Measurements from ENCODE around the gene LMOD3. TPM values are rescaled to one million over a fixed set of nuclear protein-coding genes. Genes with fewer than 3 reads are reported as not detected.

Gene LMOD3
- total RNA-seq (not detected), total RNA-seq (0 reads per million in 2 donors)

DNA sequence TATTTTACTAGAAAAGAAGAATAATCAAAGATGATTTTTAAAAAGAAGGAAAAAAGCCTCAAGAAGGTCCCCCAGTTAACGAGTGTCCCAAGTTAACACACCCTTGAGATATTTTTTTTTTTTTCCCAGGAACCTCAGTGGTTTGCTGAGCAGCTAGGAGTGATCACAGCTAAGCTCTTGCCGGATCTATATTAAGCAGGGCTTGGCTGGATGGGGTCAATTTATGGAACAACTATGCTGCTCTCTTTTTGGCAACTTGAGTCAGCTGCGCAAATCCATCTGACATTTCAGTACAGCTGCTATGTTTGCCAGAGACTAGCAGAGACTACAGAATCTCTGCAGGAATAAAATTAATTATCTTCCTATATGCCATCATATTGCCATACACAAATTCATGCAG is at the start of gene LMOD3:
LMOD3 (minus strand) TSS at position 193 of the 400 bp plus-strand sequence. CDS start 209 bp downstream, outside the sequence.
- H3K27ac Mint-ChIP-seq, result no peak within 1 kb of the TSS
- no peak within 1 kb of the TSS for H3K4me3 Mint-ChIP-seq
- peaks cover 7% of the 10 kb centered on the region for H3K4me1 Mint-ChIP-seq
- H3K27me3 Mint-ChIP-seq, result peaks cover 20% of the 10 kb centered on the region
- H3K36me3 Mint-ChIP-seq (ENCODE audit: low read depth), result peaks cover 6% of the 10 kb centered on the region
- no peaks in the 10 kb centered on the region for H3K9me3 ChIP-seq (ENCODE audit: control insufficient read depth, low read length, poor library complexity, severe bottlenecking)
- no peak for ATAC-seq
- DNase-seq, result no peak

- H3K36me3 Mint-ChIP-seq (ENCODE audit: low read depth), result peaks cover 2% of the 10 kb centered on the region
- DNase-seq, result no peak
- H3K9me3 ChIP-seq (ENCODE audit: control insufficient read depth, low read length, poor library complexity, severe bottlenecking), result no peaks in the 10 kb centered on the region
- H3K27ac Mint-ChIP-seq, result no peak overlapping the region
- no peak for ATAC-seq
- no peak overlapping the region for H3K4me3 Mint-ChIP-seq
- H3K27me3 Mint-ChIP-seq, result no peaks in the 10 kb centered on the region
- no peaks in the 10 kb centered on the region for H3K4me1 Mint-ChIP-seq
These were observed 49.7 kb upstream of the LMOD3 start for GRCh38 chr3:69172058-69172457.

- ATAC-seq, result no peak
- Mint-ChIP-seq H3K27ac (no peak overlapping the region), H3K36me3 (ENCODE audit: low read depth) (no peaks in the 10 kb centered on the region), H3K27me3 (peaks cover 5% of the 10 kb centered on the region), H3K4me1 (peaks cover 2% of the 10 kb centered on the region), H3K4me3 (no peak overlapping the region)
- no peaks in the 10 kb centered on the region for H3K9me3 ChIP-seq (ENCODE audit: control insufficient read depth, low read length, poor library complexity, severe bottlenecking)
- no peak for DNase-seq
These were observed 44.1 kb upstream of the LMOD3 start for GRCh38 chr3:69166446-69166845.

DNA sequence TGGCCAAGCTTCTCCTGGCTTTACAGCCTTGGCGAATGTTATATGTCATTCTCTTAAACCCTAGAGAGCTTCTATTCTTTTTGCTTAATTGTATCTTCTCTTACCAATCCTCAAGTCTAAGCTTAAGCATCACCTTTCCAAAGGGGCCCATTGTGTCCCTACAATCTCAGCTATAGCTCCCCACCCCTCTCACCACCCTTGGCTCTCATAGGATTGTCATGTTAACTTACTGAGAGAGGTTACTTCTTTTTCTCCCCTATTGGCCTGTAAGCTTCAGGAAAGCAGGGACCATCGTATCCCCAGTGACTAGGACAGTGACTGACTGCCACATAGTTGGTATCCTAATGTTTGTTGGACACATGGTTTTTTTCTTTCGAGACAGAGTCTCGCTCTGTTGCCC is 43.3 kb upstream of the LMOD3 start:
- Mint-ChIP-seq H3K4me1 (peaks cover 2% of the 10 kb centered on the region), H3K27ac (no peak overlapping the region), H3K36me3 (ENCODE audit: low read depth) (no peaks in the 10 kb centered on the region), H3K4me3 (no peak overlapping the region), H3K27me3 (peaks cover 6% of the 10 kb centered on the region)
- ATAC-seq (no peak), DNase-seq (no peak)
- no peaks in the 10 kb centered on the region for H3K9me3 ChIP-seq (ENCODE audit: control insufficient read depth, low read length, poor library complexity, severe bottlenecking)

DNA sequence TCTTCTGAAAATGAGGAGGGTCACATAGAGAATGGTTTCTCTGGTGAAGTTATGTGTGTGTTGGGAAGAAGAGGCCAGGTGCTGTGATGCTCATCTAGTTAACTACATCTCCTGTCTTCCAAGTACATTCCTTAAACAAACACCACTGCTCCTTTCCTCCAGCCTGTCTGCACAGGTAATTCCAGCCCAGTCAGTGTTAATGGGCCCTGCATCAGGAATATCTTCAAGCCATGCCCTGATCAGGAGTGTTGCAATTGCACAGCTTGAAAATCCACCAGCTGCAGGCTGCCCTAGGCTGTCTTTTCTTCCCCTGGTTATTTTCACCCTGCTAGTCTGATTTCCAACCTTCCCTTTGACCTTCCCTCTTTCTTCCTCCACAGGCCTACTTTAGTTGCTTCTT is 41.9 kb upstream of the LMOD3 start:
- Mint-ChIP-seq H3K36me3 (ENCODE audit: low read depth) (no peaks in the 10 kb centered on the region), H3K4me3 (no peak overlapping the region), H3K4me1 (peaks cover 2% of the 10 kb centered on the region), H3K27me3 (peaks cover 6% of the 10 kb centered on the region), H3K27ac (no peak overlapping the region)
- ATAC-seq (no peak), DNase-seq (no peak)
- H3K9me3 ChIP-seq (ENCODE audit: control insufficient read depth, low read length, poor library complexity, severe bottlenecking), result no peaks in the 10 kb centered on the region

GRCh38 chr3:69162308-69162980 is 40.0 kb upstream of the LMOD3 start:
- no peak for ATAC-seq
- no peak overlapping the region for H3K4me3 Mint-ChIP-seq

GRCh38 chr3:69161587-69162307 is 39.4 kb upstream of the LMOD3 start:
- H3K9me3 ChIP-seq (ENCODE audit: control insufficient read depth, low read length, poor library complexity, severe bottlenecking), result no peaks in the 10 kb centered on the region
- peaks cover 12% of the 10 kb centered on the region for H3K27me3 Mint-ChIP-seq
- ATAC-seq (peak; percentile 72), DNase-seq (no peak)
- H3K4me3 Mint-ChIP-seq, result no peak overlapping the region
- no peak overlapping the region for H3K27ac Mint-ChIP-seq
- no peaks in the 10 kb centered on the region for H3K36me3 Mint-ChIP-seq (ENCODE audit: low read depth)
- peaks cover 2% of the 10 kb centered on the region for H3K4me1 Mint-ChIP-seq

More at GRCh38 chr3:69162308-69162980, 40.0 kb upstream of the LMOD3 start:
- Mint-ChIP-seq H3K27me3 (peaks cover 7% of the 10 kb centered on the region), H3K27ac (no peak overlapping the region), H3K4me1 (peaks cover 2% of the 10 kb centered on the region), H3K36me3 (ENCODE audit: low read depth) (no peaks in the 10 kb centered on the region)
- H3K9me3 ChIP-seq (ENCODE audit: control insufficient read depth, low read length, poor library complexity, severe bottlenecking), result no peaks in the 10 kb centered on the region
- no peak for DNase-seq

- Mint-ChIP-seq H3K36me3 (ENCODE audit: low read depth) (no peaks in the 10 kb centered on the region), H3K4me1 (peaks cover 2% of the 10 kb centered on the region), H3K27ac (no peak overlapping the region), H3K4me3 (no peak overlapping the region), H3K27me3 (peaks cover 15% of the 10 kb centered on the region)
- no peaks in the 10 kb centered on the region for H3K9me3 ChIP-seq (ENCODE audit: control insufficient read depth, low read length, poor library complexity, severe bottlenecking)
- DNase-seq (no peak), ATAC-seq (no peak)
These were observed 38.1 kb upstream of the LMOD3 start for GRCh38 chr3:69160525-69160924.

- peaks cover 18% of the 10 kb centered on the region for H3K27me3 Mint-ChIP-seq
- H3K27ac Mint-ChIP-seq, result no peak overlapping the region
These were observed 37.7 kb upstream of the LMOD3 start for GRCh38 chr3:69160107-69160506.

GRCh38 chr3:69149586-69149985 is 27.2 kb upstream of the LMOD3 start:
- H3K9me3 ChIP-seq (ENCODE audit: control insufficient read depth, low read length, poor library complexity, severe bottlenecking), result no peaks in the 10 kb centered on the region
- ATAC-seq, result no peak
- Mint-ChIP-seq H3K4me3 (no peak overlapping the region), H3K36me3 (ENCODE audit: low read depth) (no peaks in the 10 kb centered on the region), H3K4me1 (peaks cover 3% of the 10 kb centered on the region), H3K27ac (no peak overlapping the region), H3K27me3 (peaks cover 15% of the 10 kb centered on the region)
- no peak for DNase-seq

More at GRCh38 chr3:69160107-69160506, 37.7 kb upstream of the LMOD3 start:
- Mint-ChIP-seq H3K4me1 (peaks cover 2% of the 10 kb centered on the region), H3K36me3 (ENCODE audit: low read depth) (no peaks in the 10 kb centered on the region), H3K4me3 (no peak overlapping the region)
- DNase-seq, result no peak
- no peaks in the 10 kb centered on the region for H3K9me3 ChIP-seq (ENCODE audit: control insufficient read depth, low read length, poor library complexity, severe bottlenecking)
- no peak for ATAC-seq

- ATAC-seq, result no peak
- H3K36me3 Mint-ChIP-seq (ENCODE audit: low read depth), result peaks cover 2% of the 10 kb centered on the region
- DNase-seq, result no peak
- H3K27me3 Mint-ChIP-seq, result peaks cover 26% of the 10 kb centered on the region
- H3K4me3 Mint-ChIP-seq, result no peak overlapping the region
- H3K27ac Mint-ChIP-seq, result no peak overlapping the region
- H3K4me1 Mint-ChIP-seq, result peaks cover 9% of the 10 kb centered on the region
- no peaks in the 10 kb centered on the region for H3K9me3 ChIP-seq (ENCODE audit: control insufficient read depth, low read length, poor library complexity, severe bottlenecking)
These were observed 23.3 kb upstream of the LMOD3 start for GRCh38 chr3:69145688-69146087.

DNA sequence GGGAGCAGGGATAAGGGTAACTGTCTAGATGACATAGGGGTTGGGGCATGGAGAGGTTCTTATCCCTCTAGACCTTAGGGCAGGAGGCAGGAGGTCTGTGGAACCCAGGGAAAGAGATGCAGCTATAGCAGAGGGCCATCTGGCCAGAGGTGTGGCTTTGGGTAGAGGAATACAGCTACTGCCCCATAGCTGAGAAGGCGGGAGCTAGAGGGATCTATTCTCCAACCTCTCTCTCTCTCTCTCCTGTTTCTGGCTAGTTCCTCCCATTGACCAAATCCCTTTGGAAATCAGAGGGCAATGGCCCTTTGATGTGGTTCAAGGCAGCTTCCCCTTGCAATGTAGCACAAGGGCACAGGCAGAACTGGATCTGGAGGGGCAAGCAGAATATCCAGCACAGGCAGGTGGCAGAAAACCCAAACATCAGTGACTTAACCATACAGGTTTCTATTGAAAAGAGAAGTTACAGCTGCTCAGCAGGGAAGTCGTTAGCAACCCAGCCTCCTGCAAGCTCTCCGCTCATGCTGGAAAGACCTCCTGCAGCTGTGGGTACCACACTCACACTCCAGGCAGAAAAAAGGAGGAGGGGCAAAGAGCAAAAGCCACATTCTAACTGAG is 22.3 kb upstream of the LMOD3 start:
- Mint-ChIP-seq H3K27ac (no peak overlapping the region), H3K27me3 (peaks cover 33% of the 10 kb centered on the region), H3K4me1 (peaks cover 11% of the 10 kb centered on the region), H3K36me3 (ENCODE audit: low read depth) (peaks cover 2% of the 10 kb centered on the region), H3K4me3 (no peak overlapping the region)
- no peaks in the 10 kb centered on the region for H3K9me3 ChIP-seq (ENCODE audit: control insufficient read depth, low read length, poor library complexity, severe bottlenecking)
- ATAC-seq, result no peak
- DNase-seq, result no peak

DNA sequence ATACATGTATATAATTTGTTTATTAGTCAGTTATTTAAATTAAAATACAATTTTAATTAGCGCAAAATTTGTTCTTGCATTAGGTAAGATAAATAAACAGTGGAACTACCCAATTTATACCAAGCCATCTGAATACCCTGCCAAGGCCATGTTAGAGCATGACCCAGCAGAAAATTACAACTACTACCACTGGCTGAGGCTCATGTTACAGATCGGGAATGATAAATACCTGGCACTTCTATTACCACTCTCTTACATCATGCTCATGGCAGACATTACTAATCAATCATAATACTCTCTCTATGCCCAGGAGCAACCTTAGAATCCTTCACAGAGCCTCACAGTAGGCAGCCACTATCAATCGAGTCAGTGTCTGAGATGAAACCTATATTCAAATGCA is 21.2 kb upstream of the LMOD3 start:
- H3K27ac Mint-ChIP-seq, result no peak overlapping the region
- no peak overlapping the region for H3K4me3 Mint-ChIP-seq
- peaks cover 2% of the 10 kb centered on the region for H3K36me3 Mint-ChIP-seq (ENCODE audit: low read depth)
- ATAC-seq, result no peak
- no peaks in the 10 kb centered on the region for H3K9me3 ChIP-seq (ENCODE audit: control insufficient read depth, low read length, poor library complexity, severe bottlenecking)
- peaks cover 43% of the 10 kb centered on the region for H3K27me3 Mint-ChIP-seq
- H3K4me1 Mint-ChIP-seq, result peaks cover 11% of the 10 kb centered on the region
- DNase-seq, result no peak

All from T-helper 17 cell (primary cell).